K562 (cell line): ENCODE data around the gene PIGC. TPM values are rescaled to one million over a fixed set of nuclear protein-coding genes. Genes with fewer than 3 reads are reported as not detected.

Experiments used
- CTBP1 ChIP-seq: fragments of 450-650 bp; IDR thresholded peaks from 2 replicates; pipeline ENCODE4 v1.6.1; 2016; ENCODE audit warnings: borderline replicate concordance
- HDAC2 ChIP-seq: fragments of 450-650 bp; IDR thresholded peaks from 2 replicates; pipeline ENCODE4 v1.6.1; 2016; ENCODE audit warnings: mild to moderate bottlenecking
- HMGN3 ChIP-seq: IDR thresholded peaks from 2 replicates; pipeline ENCODE4 v1.6.1; 2011; ENCODE audit warnings: borderline replicate concordance, low read depth, mild to moderate bottlenecking, mixed read lengths, low read length; ENCODE audit not compliant: insufficient read length; ENCODE audit errors: extremely low read depth
- HOXB6 ChIP-seq: fragments of 250-450 bp; sonication (Bioruptor Pico); IDR thresholded peaks from 2 replicates; pipeline ENCODE4 v1.5.1; 2022; ENCODE audit warnings: mild to moderate bottlenecking, borderline replicate concordance
- JUNB ChIP-seq: fragments of 450-650 bp; formaldehyde crosslinking; conservative IDR thresholded peaks from 2 replicates; pipeline ENCODE4 v1.4.0; 2020; ENCODE audit warnings: mild to moderate bottlenecking
- KAT2B ChIP-seq: IDR thresholded peaks from one replicate; pipeline ENCODE4 v1.6.1; 2012; ENCODE audit warnings: low read depth, mild to moderate bottlenecking, control low read depth, inconsistent platforms, low read length, moderate library complexity
- L3MBTL2 ChIP-seq: fragments of 450-650 bp; IDR thresholded peaks from 2 replicates; pipeline ENCODE4 v1.6.1; 2016; ENCODE audit warnings: mild to moderate bottlenecking, moderate library complexity
- MXI1 ChIP-seq: IDR thresholded peaks from 2 replicates; pipeline ENCODE4 v1.6.1; 2011; ENCODE audit warnings: low read depth, mild to moderate bottlenecking, improper control_type of control experiment, low read length
- MYBL2 ChIP-seq, 2 experiments: fragments of 450-650 bp in 1 of 2; sonication (generic) in 1 of 2; formaldehyde crosslinking in 1 of 2; IDR thresholded peaks; 2 replicates each; pipeline versions ENCODE4 v1.6.1 to v1.8.1; 2017 to 2022; ENCODE audit warnings: borderline replicate concordance in 1 of 2, inconsistent platforms in 1 of 2, low read depth in 1 of 2, mild to moderate bottlenecking in 1 of 2, missing genetic modification reagents in 1 of 2, moderate library complexity in 1 of 2
- NR2F6 ChIP-seq: fragments of 450-650 bp; formaldehyde crosslinking; IDR thresholded peaks from 2 replicates; pipeline ENCODE4 v1.4.0; 2020; ENCODE audit warnings: mild to moderate bottlenecking
- OTX1 ChIP-seq: fragments of 450-650 bp; formaldehyde crosslinking; IDR thresholded peaks from 2 replicates; pipeline ENCODE4 v1.4.0; 2022; ENCODE audit warnings: mild to moderate bottlenecking
- PRDM10 ChIP-seq: fragments of 450-650 bp; IDR thresholded peaks from 2 replicates; pipeline ENCODE4 v1.6.1; 2018; ENCODE audit not compliant: partially characterized antibody
- TSHZ1 ChIP-seq: fragments of 250-450 bp; sonication (Bioruptor Pico); IDR thresholded peaks from 2 replicates; pipeline ENCODE4 v1.4.0; 2020; ENCODE audit warnings: mild to moderate bottlenecking, moderate library complexity
- ZFP30 ChIP-seq: fragments of 250-450 bp; sonication (Bioruptor Pico); IDR thresholded peaks from 2 replicates; pipeline ENCODE4 v1.8.0; 2022; ENCODE audit warnings: moderate library complexity, mild to moderate bottlenecking, inconsistent platforms, borderline replicate concordance
- ZNF184 ChIP-seq: sonication (generic); formaldehyde crosslinking; IDR thresholded peaks from 2 replicates; pipeline ENCODE4 v1.5.0; 2020; ENCODE audit warnings: missing genetic modification reagents
- ZNF224 ChIP-seq: sonication (generic); formaldehyde crosslinking; IDR thresholded peaks from 2 replicates; pipeline ENCODE4 v1.8.0; 2022; ENCODE audit warnings: mild to moderate bottlenecking, missing genetic modification reagents
- ZNF253 ChIP-seq: fragments of 250-450 bp; sonication (Bioruptor Pico); conservative IDR thresholded peaks from 2 replicates; pipeline ENCODE4 v1.6.1; 2021; ENCODE audit warnings: mild to moderate bottlenecking
- ZNF274 ChIP-seq: IDR thresholded peaks from 2 replicates; pipeline ENCODE4 v1.6.1; 2011; ENCODE audit warnings: low read depth, mild to moderate bottlenecking, low read length, moderate library complexity, borderline replicate concordance
- polyA plus RNA-seq, 8 experiments: library from polyadenylated mRNA; depleted of rRNA in 4 of 8; stranded (reverse) in 5 of 8; unstranded in 3 of 8; fragments of >200 nt; fragmentation: Nextera tagmentation in 2 of 8; fragmentation: Illumina TruSeq in 1 of 8; extraction: Ambion mirVana in 2 of 8; extraction: Trizol in 1 of 8; gene quantifications; 2 replicates each; pipeline versions ENCODE4 v1.2.1 to v1.2.3, GENCODE V29; 2011 to 2014; ENCODE audit warnings: inconsistent platforms in 1 of 8, missing spikeins in 1 of 8
- total RNA-seq, 7 experiments: library from RNA; depleted of rRNA in 6 of 7; stranded (reverse); fragments of >200 nt in 6 of 7; fragmentation: Illumina TruSeq in 2 of 7; extraction: Trizol in 2 of 7; gene quantifications; 2 replicates each; pipeline versions ENCODE4 v1.2.1 to v1.2.3, GENCODE V29; 2011 to 2021; ENCODE audit warnings: low replicate concordance in 1 of 7
- TF ChIP-seq, protein P1 (sequence below): fragments of 450-650 bp; formaldehyde crosslinking; conservative IDR thresholded peaks from 2 replicates; pipeline ENCODE4 v1.4.0; 2022; ENCODE audit warnings: mild to moderate bottlenecking, missing genetic modification characterization

PIGC gene
- total and polyA plus RNA-seq, 9 of the 15 experiments (the other 6 are each of a cell fraction or from before 2014, with no cell fraction given), result 30.5 to 97.9 (median 54.7) TPM

- TF ChIP-seq MXI1, result no peak
- no peak for TF ChIP-seq NR2F6 (CRISPR knock-in tag)
- no peak for TF ChIP-seq JUNB (CRISPR knock-in tag)
- peak; percentile 80 for TF ChIP-seq HMGN3
- no peak for TF ChIP-seq ZNF253
- TF ChIP-seq, protein P1, sequence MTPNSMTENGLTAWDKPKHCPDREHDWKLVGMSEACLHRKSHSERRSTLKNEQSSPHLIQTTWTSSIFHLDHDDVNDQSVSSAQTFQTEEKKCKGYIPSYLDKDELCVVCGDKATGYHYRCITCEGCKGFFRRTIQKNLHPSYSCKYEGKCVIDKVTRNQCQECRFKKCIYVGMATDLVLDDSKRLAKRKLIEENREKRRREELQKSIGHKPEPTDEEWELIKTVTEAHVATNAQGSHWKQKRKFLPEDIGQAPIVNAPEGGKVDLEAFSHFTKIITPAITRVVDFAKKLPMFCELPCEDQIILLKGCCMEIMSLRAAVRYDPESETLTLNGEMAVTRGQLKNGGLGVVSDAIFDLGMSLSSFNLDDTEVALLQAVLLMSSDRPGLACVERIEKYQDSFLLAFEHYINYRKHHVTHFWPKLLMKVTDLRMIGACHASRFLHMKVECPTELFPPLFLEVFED, result no peak
- TF ChIP-seq ZFP30 (CRISPR knock-in tag), result no peak
- peak; percentile 70 for TF ChIP-seq PRDM10
- TF ChIP-seq OTX1 (CRISPR knock-in tag), result no peak
- TF ChIP-seq HDAC2, result peak; percentile 79; the same call in 1 of the 2 replicates
- peak; percentile 89 for TF ChIP-seq CTBP1
- no peak for TF ChIP-seq MYBL2 (IDR thresholded peaks at IDR 0.05; ENCODE audit: low read depth)
- TF ChIP-seq MYBL2 (CRISPR knock-in tag; IDR thresholded peaks at IDR 0.05; ENCODE audit: borderline replicate concordance), result no peak
- TF ChIP-seq KAT2B, result no peak
- TF ChIP-seq L3MBTL2, result peak; percentile 73; the same call in 1 of the 2 replicates
- 0 out of 2 replicates have a peak, but pooled peaks have one; percentile 38 for TF ChIP-seq ZNF224 (CRISPR knock-in tag)
- no peak for TF ChIP-seq TSHZ1 (CRISPR knock-in tag)
- TF ChIP-seq ZNF184 (CRISPR knock-in tag), result no peak
- TF ChIP-seq ZNF274, result no peak
- no peak for TF ChIP-seq HOXB6 (CRISPR knock-in tag)
These were observed at the start of gene PIGC (continued) for GRCh38 chr1:172443666-172444453.
